ENCODE data around the gene TUBB2A. TPM values are rescaled to one million over a fixed set of nuclear protein-coding genes. Genes with fewer than 3 reads are reported as not detected.
A peak's percentile ranks its signal among the peaks of the same experiment; 100 is the strongest.

The TUBB2A gene
- total and polyA plus RNA-seq, 2 of the 13 experiments (the other 11 are each of a cell fraction or from before 2014, with no cell fraction given) = 35.3 to 106 TPM

DNA sequence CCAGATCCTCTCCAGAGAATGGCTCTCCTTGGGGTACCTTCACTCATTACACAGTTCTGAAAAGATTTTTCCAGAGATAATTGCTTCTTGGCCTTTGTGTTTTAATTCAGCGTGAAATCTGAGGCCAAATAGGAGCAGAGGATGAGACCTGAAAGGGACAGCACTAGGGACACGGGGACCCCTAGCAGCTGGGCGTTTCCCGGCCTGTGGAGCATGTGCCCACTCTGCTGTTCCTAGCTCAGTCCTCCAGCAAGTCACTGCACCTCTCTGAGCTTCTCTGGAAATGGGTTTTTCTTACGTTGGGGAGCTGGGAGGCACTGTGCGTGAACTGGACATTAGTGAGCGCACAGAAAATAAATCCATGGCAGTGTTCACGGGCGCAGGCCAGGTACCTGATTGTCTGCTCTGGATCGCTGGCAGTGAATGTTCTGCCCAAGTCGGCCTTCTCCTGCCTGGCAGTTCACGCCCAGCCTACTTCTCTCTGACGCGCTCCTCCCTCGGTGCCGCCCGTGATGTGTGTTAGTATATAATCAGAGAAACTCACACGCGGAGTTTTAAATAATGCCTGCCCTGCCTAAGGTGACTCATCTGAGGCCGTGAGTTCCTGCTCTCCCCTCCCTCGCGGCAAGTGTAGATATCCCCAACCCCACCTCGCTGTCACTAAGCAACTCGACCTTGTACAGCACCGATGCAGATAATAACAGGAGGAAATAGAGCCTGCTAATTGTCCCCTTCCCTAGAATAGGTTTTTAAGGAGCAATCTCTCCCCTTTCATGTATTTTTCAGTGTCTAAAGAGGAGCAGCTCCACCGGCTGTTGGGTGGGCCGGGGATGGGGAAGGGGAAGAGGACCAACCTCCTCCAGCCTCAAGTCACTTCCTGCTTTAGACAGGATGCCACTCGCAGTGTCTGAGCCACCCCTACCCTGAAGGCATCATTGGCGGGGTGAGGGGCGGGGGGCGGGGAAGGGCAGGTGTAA, 2.7 kb upstream of the TUBB2A start (continued):
- peak; percentile 13; the same call in 1 of the 2 replicates for TF ChIP-seq TBX2 (CRISPR knock-in tag; IDR thresholded peaks at IDR 0.05; ENCODE audit: borderline replicate concordance)
- no peak for TF ChIP-seq ZNF431 (CRISPR knock-in tag; IDR thresholded peaks at IDR 0.05; ENCODE audit: borderline replicate concordance, low read depth)
- no peak for TF ChIP-seq PRDM4 (CRISPR knock-in tag; IDR thresholded peaks at IDR 0.05; ENCODE audit: borderline replicate concordance)
- peak; percentile 79 for TF ChIP-seq ZBTB38 (CRISPR knock-in tag; IDR thresholded peaks at IDR 0.05)
- TF ChIP-seq ZNF878 (CRISPR knock-in tag; IDR thresholded peaks at IDR 0.05) = peak; percentile 62; the same call in 1 of the 2 replicates
- TF ChIP-seq ZNF20 (CRISPR knock-in tag; IDR thresholded peaks at IDR 0.05) = no peak
- no peak for TF ChIP-seq NCOR1 (IDR thresholded peaks at IDR 0.05; ENCODE audit: borderline replicate concordance, low read length)
- 0 out of 2 replicates have a peak, but pooled peaks have one; percentile 1 for TF ChIP-seq MED1 (CRISPR knock-in tag; IDR thresholded peaks at IDR 0.05)
- no peak for TF ChIP-seq CENPX (CRISPR knock-in tag; IDR thresholded peaks at IDR 0.05)
- no peak for TF ChIP-seq SIX1 (CRISPR knock-in tag; IDR thresholded peaks at IDR 0.05; ENCODE audit: borderline replicate concordance)
- TF ChIP-seq, protein P1, sequence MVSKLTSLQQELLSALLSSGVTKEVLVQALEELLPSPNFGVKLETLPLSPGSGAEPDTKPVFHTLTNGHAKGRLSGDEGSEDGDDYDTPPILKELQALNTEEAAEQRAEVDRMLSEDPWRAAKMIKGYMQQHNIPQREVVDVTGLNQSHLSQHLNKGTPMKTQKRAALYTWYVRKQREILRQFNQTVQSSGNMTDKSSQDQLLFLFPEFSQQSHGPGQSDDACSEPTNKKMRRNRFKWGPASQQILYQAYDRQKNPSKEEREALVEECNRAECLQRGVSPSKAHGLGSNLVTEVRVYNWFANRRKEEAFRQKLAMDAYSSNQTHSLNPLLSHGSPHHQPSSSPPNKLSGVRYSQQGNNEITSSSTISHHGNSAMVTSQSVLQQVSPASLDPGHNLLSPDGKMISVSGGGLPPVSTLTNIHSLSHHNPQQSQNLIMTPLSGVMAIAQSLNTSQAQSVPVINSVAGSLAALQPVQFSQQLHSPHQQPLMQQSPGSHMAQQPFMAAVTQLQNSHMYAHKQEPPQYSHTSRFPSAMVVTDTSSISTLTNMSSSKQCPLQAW (CRISPR knock-in tag; IDR thresholded peaks at IDR 0.05) = peak; percentile 61
- no peak for TF ChIP-seq HNRNPLL (IDR thresholded peaks at IDR 0.05; ENCODE audit: low read depth, low read length, poor library complexity, severe bottlenecking)
- no peak for TF ChIP-seq CSRNP2 (CRISPR knock-in tag; conservative IDR thresholded peaks at IDR 0.05; ENCODE audit: low read depth)
- no peak for TF ChIP-seq AKAP8 (CRISPR knock-in tag; IDR thresholded peaks at IDR 0.05)
- no peak for TF ChIP-seq NR2F1 (CRISPR knock-in tag; IDR thresholded peaks at IDR 0.05)
- no peak for TF ChIP-seq KDM4B (CRISPR knock-in tag; IDR thresholded peaks at IDR 0.05)
- TF ChIP-seq, protein P2, sequence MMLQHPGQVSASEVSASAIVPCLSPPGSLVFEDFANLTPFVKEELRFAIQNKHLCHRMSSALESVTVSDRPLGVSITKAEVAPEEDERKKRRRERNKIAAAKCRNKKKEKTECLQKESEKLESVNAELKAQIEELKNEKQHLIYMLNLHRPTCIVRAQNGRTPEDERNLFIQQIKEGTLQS (CRISPR knock-in tag; IDR thresholded peaks at IDR 0.05) = 0 out of 2 replicates have a peak, but pooled peaks have one; percentile 22
- TF ChIP-seq KAT8 (CRISPR knock-in tag; IDR thresholded peaks at IDR 0.05) = 0 out of 2 replicates have a peak, but pooled peaks have one; percentile 25
- 0 out of 2 replicates have a peak, but pooled peaks have one; percentile 18 for TF ChIP-seq SRY (CRISPR knock-in tag; IDR thresholded peaks at IDR 0.05)
- TF ChIP-seq FOSL2 (CRISPR knock-in tag; IDR thresholded peaks at IDR 0.05) = peak; percentile 90
- TF ChIP-seq MAZ (IDR thresholded peaks at IDR 0.05; ENCODE audit: borderline replicate concordance, low read depth, low read length) = peak; percentile 42; the same call in 1 of the 2 replicates
- no peak for TF ChIP-seq MAZ (CRISPR knock-in tag; IDR thresholded peaks at IDR 0.05; ENCODE audit: low read depth)

Data from HepG2 (cell line).